Fibroblast of mammary gland (primary cell): Measurements from ENCODE around the gene IDUA.

ENCODE experiments used
- DNase-seq: peaks from one replicate; pipeline ENCODE4 v3.0.0-alpha.2; 2010; ENCODE audit warnings: low read depth
- H3K4me3 ChIP-seq: 2 replicates; pipeline ENCODE4 v1.5.1; 2011; ENCODE audit warnings: low read depth, mild to moderate bottlenecking, low read length, moderate library complexity; ENCODE audit not compliant: control insufficient read depth
- CTCF ChIP-seq: conservative IDR thresholded peaks from 2 replicates; pipeline ENCODE4 v1.5.1; 2011; ENCODE audit warnings: low read depth, low read length, inconsistent platforms; ENCODE audit not compliant: control insufficient read depth, insufficient read depth

The IDUA gene

GRCh38 chr4:1026115-1026514, 39.3 kb downstream of the IDUA start:
- DNase-seq = no peak
- no peak overlapping the region for H3K4me3 ChIP-seq
- TF ChIP-seq CTCF = no peak

- DNase-seq = no peak
- no peak overlapping the region for H3K4me3 ChIP-seq
- TF ChIP-seq CTCF = no peak
Measured at GRCh38 chr4:1027219-1027914, 40.5 kb downstream of the IDUA start.

GRCh38 chr4:1027915-1028238, 41.0 kb downstream of the IDUA start:
- DNase-seq = no peak
- H3K4me3 ChIP-seq = no peak overlapping the region
- TF ChIP-seq CTCF = no peak

- H3K4me3 ChIP-seq = no peak overlapping the region
- TF ChIP-seq CTCF = no peak
- no peak for DNase-seq
Measured at GRCh38 chr4:1028574-1029220, 41.9 kb downstream of the IDUA start.

- no peak for TF ChIP-seq CTCF
- no peak for DNase-seq
- H3K4me3 ChIP-seq = no peak overlapping the region
Measured at GRCh38 chr4:1029529-1029928, 42.7 kb downstream of the IDUA start.

- DNase-seq = no peak
- TF ChIP-seq CTCF = no peak
Measured at GRCh38 chr4:1030031-1030430, 43.2 kb downstream of the IDUA start.

GRCh38 chr4:1030559-1030958, 43.7 kb downstream of the IDUA start:
- TF ChIP-seq CTCF = no peak
- DNase-seq = no peak
- no peak overlapping the region for H3K4me3 ChIP-seq

More at GRCh38 chr4:1030031-1030430, 43.2 kb downstream of the IDUA start:
- H3K4me3 ChIP-seq = no peak overlapping the region
